GM12801 (cell line): Measurements from ENCODE around the gene KLK15.

Source experiments
- CTCF ChIP-seq: IDR thresholded peaks from one replicate; pipeline ENCODE4 v1.5.1; 2011; ENCODE audit warnings: control low read depth; ENCODE audit not compliant: insufficient read length; ENCODE audit errors: extremely low read depth

The KLK15 gene

GRCh38 chr19:50833117-50833801 is at the start of gene KLK15:
Gene KLK15, minus strand, starts transcription at chr19:50833574. Its CDS starts 2,082 bp downstream, at chr19:50831492.
- TF ChIP-seq CTCF = no peak

DNA sequence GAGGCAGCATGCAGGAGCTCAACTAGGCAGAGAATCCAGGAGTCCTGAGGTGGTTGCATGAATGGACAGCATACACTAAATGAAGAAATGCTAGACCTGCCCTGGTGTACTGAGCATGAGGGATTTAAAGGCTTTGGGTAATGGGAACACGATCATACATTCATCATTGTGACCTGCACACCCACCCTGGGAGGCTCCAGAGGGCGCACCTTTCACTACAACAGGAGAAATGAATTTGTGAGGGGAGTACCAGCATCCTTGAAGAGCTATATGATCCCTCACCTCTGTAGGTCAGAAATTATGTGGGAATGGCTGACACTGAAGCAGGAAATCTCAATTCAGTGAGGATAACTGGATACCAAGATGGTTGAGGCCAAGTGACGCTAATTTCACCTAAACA is 48.8 kb upstream of the KLK15 start:
- no peak for TF ChIP-seq CTCF

DNA sequence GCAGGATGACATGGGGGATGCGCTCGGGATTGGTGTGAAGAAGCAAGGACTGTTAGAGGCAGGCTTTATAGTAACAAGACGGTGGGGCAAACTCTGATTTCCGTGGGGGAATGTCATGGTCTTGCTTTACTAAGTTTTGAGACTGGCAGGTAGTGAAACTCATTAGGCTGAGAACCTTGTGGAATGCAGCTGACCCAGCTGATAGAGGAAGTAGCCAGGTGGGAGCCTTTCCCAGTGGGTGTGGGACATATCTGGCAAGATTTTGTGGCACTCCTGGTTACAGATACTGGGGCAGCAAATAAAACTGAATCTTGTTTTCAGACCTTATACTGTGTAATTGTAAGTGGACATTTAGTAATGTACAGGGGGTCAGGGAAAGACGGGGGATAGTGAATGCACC is 46.9 kb upstream of the KLK15 start:
- no peak for TF ChIP-seq CTCF

- TF ChIP-seq CTCF = no peak
These were observed 45.5 kb upstream of the KLK15 start for GRCh38 chr19:50878851-50879250.

DNA sequence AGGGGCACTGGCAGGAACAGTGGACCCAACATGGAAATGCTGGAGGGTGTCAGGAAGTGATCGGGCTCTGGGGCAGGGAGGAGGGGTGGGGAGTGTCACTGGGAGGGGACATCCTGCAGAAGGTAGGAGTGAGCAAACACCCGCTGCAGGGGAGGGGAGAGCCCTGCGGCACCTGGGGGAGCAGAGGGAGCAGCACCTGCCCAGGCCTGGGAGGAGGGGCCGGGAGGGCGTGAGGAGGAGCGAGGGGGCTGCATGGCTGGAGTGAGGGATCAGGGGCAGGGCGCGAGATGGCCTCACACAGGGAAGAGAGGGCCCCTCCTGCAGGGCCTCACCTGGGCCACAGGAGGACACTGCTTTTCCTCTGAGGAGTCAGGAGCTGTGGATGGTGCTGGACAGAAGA is 44.0 kb upstream of the KLK15 start:
- TF ChIP-seq CTCF = no peak

GRCh38 chr19:50876456-50876855 is 43.1 kb upstream of the KLK15 start:
- no peak for TF ChIP-seq CTCF

GRCh38 chr19:50875795-50876422 is 42.5 kb upstream of the KLK15 start:
- no peak for TF ChIP-seq CTCF
